NCI-H446 (cell line): ENCODE data around the gene MAMDC4.
A peak's percentile ranks its signal among the peaks of the same experiment; 100 is the strongest.
"Not testable (repeated sequence)": the region's sequence is repeated elsewhere in the genome, so short reads cannot be mapped to it uniquely, and the experiment has no call there.

Source experiments
- DNase-seq, 2 experiments: peaks; one replicate each; lab custom pipeline; 2025; lab: John Stamatoyannopoulos, UW

MAMDC4 gene

GRCh38 chr9:136839229-136840139 is 12.7 kb upstream of the MAMDC4 start:
- DNase-seq = no peak

- no peak for DNase-seq
Observed at GRCh38 chr9:136840140-136840876, 11.8 kb upstream of the MAMDC4 start.

GRCh38 chr9:136840877-136841645 is 11.1 kb upstream of the MAMDC4 start:
- DNase-seq = peak; percentile 16 to 72

DNA sequence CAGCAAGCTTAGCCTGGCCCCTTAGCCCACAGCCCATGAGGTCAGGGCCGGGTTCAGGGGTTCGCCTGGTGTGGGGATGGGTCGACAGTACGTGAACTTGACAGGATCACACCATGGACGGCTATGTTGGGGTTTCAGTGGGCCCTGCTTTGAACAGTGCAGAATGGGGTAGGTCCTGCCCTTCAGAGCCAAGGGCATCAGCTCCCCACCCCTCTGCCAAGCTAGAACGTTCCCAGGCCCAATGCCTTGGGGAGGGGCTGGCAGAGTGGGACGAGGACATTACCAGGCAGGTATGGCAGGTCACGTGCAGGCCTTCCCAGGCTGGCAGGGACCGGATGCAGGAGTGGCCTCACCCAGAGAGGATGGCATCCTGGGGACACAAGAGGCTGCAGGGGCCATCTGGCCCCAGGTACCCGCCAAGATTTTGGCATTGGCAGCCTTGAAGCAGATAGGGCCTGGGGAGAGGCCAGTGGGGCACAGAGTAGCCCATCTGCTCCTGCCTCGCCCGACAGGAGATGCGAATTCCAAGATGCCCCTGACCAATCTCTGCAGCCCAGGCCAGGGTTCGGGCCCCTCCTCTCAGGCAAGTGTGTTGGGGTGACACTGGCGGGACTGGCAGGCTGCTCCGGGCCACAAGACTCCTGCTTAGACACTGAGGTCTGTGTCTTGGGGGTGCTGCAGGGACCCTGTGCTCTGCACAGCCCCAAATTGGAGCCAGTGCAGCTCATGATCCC is 10.3 kb upstream of the MAMDC4 start:
- DNase-seq = peak in 1 of 2 experiments; percentile 58

DNA sequence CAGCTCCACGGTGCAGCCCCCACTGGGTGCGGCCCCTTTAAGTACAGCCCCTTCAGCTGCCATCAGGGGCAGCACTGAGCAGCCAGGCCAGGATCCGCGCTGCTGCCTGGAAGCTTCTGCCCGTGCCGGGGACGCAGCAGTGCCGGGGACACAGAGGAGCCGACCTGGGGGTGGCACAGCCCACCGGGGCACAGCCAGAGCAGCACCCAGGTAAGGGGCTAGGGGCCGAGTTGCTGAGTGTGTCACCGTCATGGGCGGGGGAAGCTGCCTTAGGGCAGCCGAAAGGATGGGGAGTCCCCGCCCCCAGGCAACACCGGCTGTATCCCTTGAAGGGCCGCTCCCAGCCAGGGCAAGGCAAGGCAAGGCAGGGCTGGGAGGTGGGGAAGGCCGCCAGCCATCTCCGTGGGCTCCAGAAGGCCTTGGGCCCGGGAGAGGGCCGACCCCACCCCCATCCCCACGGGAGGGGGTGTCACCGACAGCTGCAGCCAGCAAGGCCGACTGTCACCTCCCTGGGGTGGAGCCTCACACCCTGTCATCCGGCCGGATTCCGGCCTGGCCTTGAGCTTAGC is 9.7 kb upstream of the MAMDC4 start, which contains the start of gene AJM1:
Gene AJM1, plus strand, starts transcription at position 99 of the 569 bp plus-strand sequence. CDS start 1,937 bp downstream, outside the sequence.
- DNase-seq = peak; percentile 12 to 63

DNA sequence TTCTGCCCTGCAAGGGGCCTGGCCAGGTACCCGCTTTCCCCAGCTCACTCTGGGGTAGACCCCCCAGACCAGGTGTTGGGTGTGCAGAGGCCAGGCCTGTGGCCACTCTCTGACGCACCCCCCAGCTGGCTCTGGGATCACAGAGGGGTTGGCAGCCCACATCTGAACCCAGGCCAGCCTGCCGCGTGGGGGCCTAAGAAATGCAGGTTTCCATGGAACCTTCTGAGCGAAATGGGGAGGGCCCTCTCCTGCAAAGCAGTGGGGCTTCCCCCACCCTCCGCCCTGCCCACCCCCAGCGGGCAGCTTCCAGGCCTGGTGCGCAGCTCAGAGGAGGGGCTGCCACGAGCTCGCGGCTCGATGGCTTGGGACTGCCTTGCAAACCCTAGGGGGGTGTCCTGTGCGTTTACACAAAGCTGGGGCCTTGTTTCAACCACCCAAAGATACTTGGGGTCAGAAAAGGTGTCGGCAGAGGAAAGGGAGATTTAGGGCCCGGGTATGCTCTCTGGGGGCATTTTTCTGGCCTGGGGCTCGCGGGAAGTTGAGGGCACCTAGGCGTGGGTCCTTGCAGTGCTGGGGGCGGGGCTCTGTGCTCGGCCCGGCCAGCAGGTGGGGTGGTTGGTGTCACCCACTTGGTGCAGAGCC is 8.9 kb upstream of the MAMDC4 start:
- DNase-seq = not testable (repeated sequence)

- not testable (repeated sequence) for DNase-seq
Observed at GRCh38 chr9:136843801-136844740, 8.1 kb upstream of the MAMDC4 start.

- DNase-seq = no peak
Observed at GRCh38 chr9:136844761-136845464, 7.2 kb upstream of the MAMDC4 start.

DNA sequence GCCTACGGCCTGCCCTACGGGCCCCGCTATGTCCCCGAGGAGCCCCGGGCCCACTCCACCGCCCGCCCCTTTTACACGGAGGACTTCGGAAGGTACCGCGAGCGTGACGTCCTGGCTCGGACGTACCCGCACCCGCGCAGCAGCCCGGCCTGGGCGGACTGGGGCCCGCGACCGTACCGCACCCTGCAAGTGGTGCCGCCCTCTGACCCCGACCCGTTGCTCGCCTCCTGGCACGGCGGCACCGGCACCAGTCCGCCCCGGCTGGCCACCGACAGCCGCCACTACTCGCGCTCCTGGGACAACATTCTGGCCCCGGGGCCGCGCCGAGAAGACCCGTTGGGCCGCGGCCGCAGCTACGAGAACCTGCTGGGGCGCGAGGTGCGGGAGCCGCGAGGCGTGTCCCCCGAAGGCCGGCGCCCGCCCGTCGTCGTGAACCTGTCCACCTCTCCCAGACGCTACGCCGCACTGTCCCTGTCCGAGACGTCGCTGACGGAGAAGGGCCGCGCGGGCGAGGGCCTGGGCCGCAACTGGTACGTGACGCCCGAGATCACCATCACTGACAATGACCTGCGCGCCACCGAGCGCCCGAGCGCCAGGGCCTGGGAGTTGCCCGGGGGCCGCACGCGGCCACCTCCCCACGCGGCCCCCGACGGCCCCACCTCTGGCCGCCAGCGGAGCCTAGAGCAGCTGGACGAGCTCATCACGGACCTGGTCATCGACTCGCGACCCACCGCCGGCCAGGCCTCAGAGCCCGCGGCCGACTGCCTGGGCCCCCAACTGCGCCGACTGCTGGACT is 6.5 kb upstream of the MAMDC4 start:
- no peak for DNase-seq

- DNase-seq = no peak
Observed at GRCh38 chr9:136846376-136847087, 5.6 kb upstream of the MAMDC4 start.

GRCh38 chr9:136847088-136847825 is 4.9 kb upstream of the MAMDC4 start:
- DNase-seq = no peak

GRCh38 chr9:136847826-136848392 is 4.2 kb upstream of the MAMDC4 start:
- peak in 1 of 2 experiments; percentile 64 for DNase-seq

DNA sequence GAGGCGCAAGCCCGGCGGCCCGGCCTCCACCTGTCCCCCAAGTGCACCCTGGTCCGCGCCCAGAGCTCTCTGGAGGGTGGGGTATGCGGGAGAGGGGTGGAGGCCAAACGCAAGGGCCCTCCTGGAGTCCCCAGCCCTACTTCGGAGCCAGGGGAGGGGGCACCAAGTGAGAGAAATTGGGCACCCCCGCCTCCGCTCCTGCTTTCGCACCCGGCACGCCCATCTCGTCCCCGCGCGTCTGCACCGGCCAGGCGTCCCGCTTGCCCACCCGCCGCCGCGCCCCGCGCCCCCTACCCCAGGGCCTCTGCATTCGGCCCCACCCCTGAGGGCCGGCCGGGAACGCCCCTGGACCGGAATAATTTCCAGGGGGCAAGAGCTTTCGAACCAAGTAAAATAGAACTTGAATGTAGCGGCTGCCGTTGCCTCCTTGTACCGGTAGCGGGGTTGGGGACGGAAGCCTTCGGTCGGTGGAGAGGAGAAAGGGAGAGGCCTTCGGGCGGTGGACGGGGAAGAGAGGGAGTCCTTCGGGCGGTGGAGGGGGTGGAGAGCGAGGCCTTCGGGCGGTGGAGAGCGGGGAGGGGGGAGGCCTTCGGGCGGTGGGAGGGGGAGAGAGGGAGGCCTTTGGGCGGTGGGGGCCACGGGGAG is 3.6 kb upstream of the MAMDC4 start:
- peak in 1 of 2 experiments; percentile 62 for DNase-seq

GRCh38 chr9:136849038-136849959 is 2.8 kb upstream of the MAMDC4 start, which contains the start of gene PHPT1:
PHPT1 (plus strand) TSS chr9:136849409; CDS start chr9:136849431, 22 bp downstream.
- peak; percentile 90 to 97 for DNase-seq
